A549 treated with ZK216348 at 1 μM for 4 hours (cell line): ENCODE results near the gene SUMO1. TPM values are rescaled to one million over a fixed set of nuclear protein-coding genes. Genes with fewer than 3 reads are reported as not detected.

ENCODE experiments used
- total RNA-seq: library from RNA; stranded (reverse); fragments of 200-300 nt; extraction: Qiagen RNA extraction; gene quantifications from 5 replicates; pipeline ENCODE4 v1.2.3, GENCODE V29; 2022; ENCODE audit warnings: low read depth

The SUMO1 gene
- 114 to 256 TPM (median 137 TPM) in 5 replicates for total RNA-seq

DNA sequence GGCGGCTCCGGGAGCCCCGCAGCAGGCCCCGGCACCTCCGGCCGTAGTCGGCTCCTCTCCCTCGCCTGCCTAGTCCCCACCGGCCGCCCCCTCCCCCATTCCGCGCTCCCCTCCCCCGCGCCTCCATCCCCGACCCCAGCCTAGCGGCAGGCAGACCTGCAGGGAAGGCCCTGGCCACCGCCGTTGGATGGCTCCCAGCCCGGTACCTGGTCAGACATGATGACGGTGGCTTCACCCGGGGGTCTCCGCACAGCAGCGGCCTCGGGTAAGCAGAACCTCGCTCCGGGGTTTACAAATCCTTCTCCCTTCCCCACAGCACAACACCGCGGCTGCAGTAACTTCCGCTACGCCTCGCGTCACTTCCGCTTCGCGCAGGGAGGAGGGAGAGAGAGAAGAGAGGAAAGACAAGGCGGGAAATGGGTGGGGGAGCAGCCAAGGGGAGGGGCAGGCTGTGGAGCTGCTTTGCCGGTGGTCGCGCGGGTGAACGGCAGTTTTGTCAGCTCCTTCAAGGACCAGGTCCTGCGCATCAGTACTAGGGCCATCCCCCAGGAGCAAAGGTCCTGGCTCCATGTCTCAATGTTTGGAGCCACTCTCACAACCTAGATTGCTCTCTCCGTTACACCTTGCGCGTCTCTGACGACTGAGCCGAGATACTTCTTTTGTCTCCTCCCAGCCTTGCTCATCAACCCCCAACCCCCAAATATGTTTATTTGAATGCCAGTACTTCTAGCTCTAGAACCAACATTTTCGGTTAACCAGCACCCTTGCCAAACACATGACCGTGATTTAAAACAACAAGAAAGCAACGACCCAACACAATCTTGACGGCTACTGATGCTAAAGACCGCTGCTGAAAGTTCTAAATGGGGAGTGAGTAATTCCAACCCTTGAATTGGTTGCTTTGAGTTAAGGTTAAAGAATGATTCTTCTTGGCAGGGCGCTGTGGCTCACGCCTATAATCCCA is at the start of gene SUMO1:
Gene SUMO1 (minus strand): TSS at position 364 of the 964 bp plus-strand sequence. CDS start 146 bp downstream, at position 218.

DNA sequence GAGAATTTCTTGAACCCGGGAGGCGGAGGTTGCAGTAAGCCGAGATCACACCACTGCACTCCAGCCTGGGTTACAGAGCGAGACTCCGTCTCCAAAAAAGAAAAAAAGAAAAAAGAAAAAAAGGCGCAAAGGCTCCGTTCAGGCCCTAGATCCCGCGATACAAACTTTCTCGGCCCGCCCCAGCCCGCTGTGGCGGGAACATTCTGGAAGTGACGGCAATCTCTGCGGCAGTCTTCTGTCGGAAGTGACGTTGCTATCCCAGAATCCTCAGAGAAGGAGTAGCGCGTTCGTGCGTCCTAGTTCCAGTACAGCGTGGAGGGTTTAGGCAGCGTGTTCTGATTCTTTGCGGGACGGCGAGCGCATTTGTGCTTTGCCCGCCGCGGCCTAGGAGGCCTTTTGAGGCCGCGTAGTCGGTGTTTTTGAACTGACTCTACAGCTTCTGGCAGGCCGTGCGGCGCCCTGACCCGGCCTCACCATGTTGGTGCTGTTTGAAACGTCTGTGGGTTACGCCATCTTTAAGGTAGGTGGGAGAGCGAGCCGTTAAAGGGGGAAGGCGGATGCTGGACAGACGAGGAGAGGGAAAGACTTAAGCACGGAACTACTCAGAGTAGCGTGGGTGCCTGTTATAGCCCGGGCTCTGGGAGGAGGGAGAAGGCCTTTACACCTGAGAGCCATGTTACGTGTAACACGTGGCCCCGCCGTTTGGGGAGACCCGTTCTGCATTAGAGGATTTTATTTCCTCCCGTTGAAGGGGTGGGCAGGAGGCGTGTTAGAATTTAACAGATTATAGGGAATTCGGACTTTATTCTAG is 27.3 kb upstream of the SUMO1 start, which contains the start of gene NOP58:
Gene NOP58 (plus strand): TSS at position 297 of the 811 bp plus-strand sequence. CDS start 179 bp downstream, at position 476.

Other genes starting within 250 kb of the SUMO1 start
- gene FZD7, start 204.7 kb downstream of the SUMO1 start, total RNA-seq, result 4.4 to 7.3 TPM (median 6.0 TPM) in 5 replicates
- gene KIAA2012, start 165.3 kb downstream of the SUMO1 start, total RNA-seq, result not detected in 5 replicates
- 113 to 180 TPM (median 129 TPM) in 5 replicates for gene NOP58, start 27.2 kb upstream of the SUMO1 start, total RNA-seq
- 10.2 to 16.8 TPM (median 14.3 TPM) in 5 replicates for gene BMPR2, start 137.7 kb upstream of the SUMO1 start, total RNA-seq